Endothelial cell of umbilical vein (primary cell): ENCODE data around the gene ARRB1. TPM values are rescaled to one million over a fixed set of nuclear protein-coding genes. Genes with fewer than 3 reads are reported as not detected.

Experiments
- BruUV-seq: library from RNA; stranded (reverse); fragments of 400-500 nt; replicated peaks from 2 replicates; lab custom pipeline; 2021; lab: Mats Ljungman, UMichigan
- CTCF ChIA-PET: fragments of 300-600, 350-600 bp; sonication (Branson Sonifier 250); formaldehyde crosslinking; loops from one replicate; lab custom pipeline; 2021; ENCODE audit warnings: antibody characterized with exemption, inconsistent platforms; lab: Charles Lee
- POLR2A ChIA-PET: fragments of 300-600, 350-600 bp; sonication (Branson Sonifier 250); formaldehyde crosslinking; loops from one replicate; lab custom pipeline; 2021; ENCODE audit warnings: antibody characterized with exemption, inconsistent platforms; lab: Charles Lee
- DNase-seq: peaks from one replicate; pipeline ENCODE4 v3.0.0-alpha.2; 2011; ENCODE audit warnings: low read depth, low spot score
- FAIRE-seq: peaks from 2 replicates; lab custom pipeline; 2011; peaks lifted over from hg19 to GRCh38; lab: Jason Lieb, UNC
- H2AFZ ChIP-seq: 2 replicates; pipeline ENCODE4 v1.6.0; 2012; ENCODE audit warnings: low read depth, low read length, control low read depth, inconsistent platforms
- H3K27ac ChIP-seq: 2 replicates; pipeline ENCODE4 v1.5.1; 2011; ENCODE audit warnings: low read depth, mild to moderate bottlenecking, control low read depth, low read length, moderate library complexity; ENCODE audit not compliant: insufficient read depth
- H3K27me3 ChIP-seq, 2 experiments: 2 replicates each; pipeline versions ENCODE4 v1.6.0 to v1.6.1; 2011; ENCODE audit warnings: low read length in 2 of 2, mixed read lengths in 1 of 2; ENCODE audit not compliant: control insufficient read depth in 2 of 2, insufficient read depth in 2 of 2
- H3K36me3 ChIP-seq, 2 experiments: 2 replicates in 1 of 2; 3 replicates in 1 of 2; pipeline ENCODE4 v1.5.1; 2011; ENCODE audit warnings: low read length in 2 of 2, mild to moderate bottlenecking in 1 of 2, moderate library complexity in 1 of 2; ENCODE audit not compliant: control insufficient read depth in 2 of 2, insufficient read depth in 2 of 2; ENCODE audit errors: extremely low read depth in 1 of 2
- H3K4me1 ChIP-seq: 3 replicates; pipeline ENCODE4 v1.5.1; 2011; ENCODE audit warnings: mild to moderate bottlenecking, low read length; ENCODE audit not compliant: control insufficient read depth, insufficient read depth; ENCODE audit errors: extremely low read depth
- H3K4me2 ChIP-seq: 2 replicates; pipeline ENCODE4 v1.6.1; 2011; ENCODE audit warnings: low read length, control low read depth, mixed read lengths; ENCODE audit not compliant: insufficient read depth
- H3K4me3 ChIP-seq, 3 experiments: fragments of 200-600 bp in 1 of 3; sonication (generic), shearing (Covaris generic) in 1 of 3; replicated peaks in 1 of 3; 2 replicates each; pipeline ENCODE4 v1.5.1; 2011 to 2016; ENCODE audit warnings: control low read depth in 3 of 3, low read length in 3 of 3, mild to moderate bottlenecking in 2 of 3, inconsistent platforms in 1 of 3, low read depth in 1 of 3, moderate library complexity in 1 of 3; ENCODE audit not compliant: insufficient read depth in 1 of 3
- H3K79me2 ChIP-seq: 2 replicates; pipeline ENCODE4 v1.6.0; 2012; ENCODE audit warnings: low read length, inconsistent platforms; ENCODE audit not compliant: control insufficient read depth, insufficient read depth
- H3K9ac ChIP-seq: replicated peaks from 2 replicates; pipeline ENCODE3; 2011; ENCODE audit warnings: low read length, control low read depth; ENCODE audit not compliant: insufficient read depth; ENCODE audit errors: extremely low read depth
- H3K9me1 ChIP-seq: replicated peaks from 3 replicates; pipeline ENCODE4 v1.6.0; 2011; ENCODE audit warnings: mild to moderate bottlenecking, low read length; ENCODE audit not compliant: control insufficient read depth, insufficient read depth; ENCODE audit errors: extremely low read depth
- H3K9me3 ChIP-seq: replicated peaks from 2 replicates; pipeline ENCODE4 v1.5.1; 2012; ENCODE audit warnings: low read length, inconsistent platforms; ENCODE audit not compliant: control insufficient read depth, insufficient read depth
- H4K20me1 ChIP-seq: replicated peaks from 2 replicates; pipeline ENCODE3; 2011; ENCODE audit warnings: mild to moderate bottlenecking, low read length; ENCODE audit not compliant: control insufficient read depth, insufficient read depth; ENCODE audit errors: extremely low read depth
- CTCF ChIP-seq, 2 donors: IDR thresholded peaks; 1 replicate in 1 of 2; 2 replicates in 1 of 2; pipeline ENCODE4 v1.5.1; 2011; ENCODE audit warnings: low read length in 2 of 2, mild to moderate bottlenecking in 2 of 2, moderate library complexity in 2 of 2, control low read depth in 1 of 2, inconsistent platforms in 1 of 2, low read depth in 1 of 2; ENCODE audit not compliant: insufficient read depth in 1 of 2; ENCODE audit errors: extremely low read depth in 1 of 2
- EZH2 ChIP-seq: IDR thresholded peaks from 2 replicates; pipeline ENCODE4 v1.6.1; 2012; ENCODE audit warnings: borderline replicate concordance, low read depth, mild to moderate bottlenecking, moderate library complexity, low read length, inconsistent platforms; ENCODE audit not compliant: severe bottlenecking
- FOS ChIP-seq: IDR thresholded peaks from 2 replicates; pipeline ENCODE4 v1.6.1; 2011; ENCODE audit warnings: mild to moderate bottlenecking, low read length, moderate library complexity, borderline replicate concordance; ENCODE audit not compliant: insufficient read depth
- GATA2 ChIP-seq: IDR thresholded peaks from 2 replicates; pipeline ENCODE4 v1.7.0; 2011; ENCODE audit warnings: low read depth, mild to moderate bottlenecking, moderate library complexity, mixed read lengths, low read length; ENCODE audit not compliant: insufficient read length, insufficient read depth
- JUN ChIP-seq: IDR thresholded peaks from 2 replicates; pipeline ENCODE4 v1.6.1; 2011; ENCODE audit warnings: borderline replicate concordance, low read depth; ENCODE audit not compliant: insufficient read length, insufficient read depth
- MAX ChIP-seq: IDR thresholded peaks from 2 replicates; pipeline ENCODE4 v1.6.1; 2011; ENCODE audit not compliant: insufficient read depth, insufficient read length
- MYC ChIP-seq: IDR thresholded peaks from one replicate; pipeline ENCODE4 v1.6.1; 2011; ENCODE audit warnings: mild to moderate bottlenecking, low read depth, low read length
- POLR2A ChIP-seq: IDR thresholded peaks from 2 replicates; pipeline ENCODE4 v1.6.1; 2012; ENCODE audit warnings: low read depth, mild to moderate bottlenecking, control low read depth, low read length
- POLR2AphosphoS5 ChIP-seq: IDR thresholded peaks from 2 replicates; pipeline ENCODE4 v1.6.1; 2012; ENCODE audit warnings: low read depth, mild to moderate bottlenecking, control low read depth, low read length, moderate library complexity; ENCODE audit not compliant: insufficient read depth
- dilution Hi-C: fragments of 300-500 bp; cut with MboI; formaldehyde crosslinking; loops from one replicate; pipeline ENCODE4 v1.15.0; 2019; ENCODE audit warnings: low sequenced_read_pairs; ENCODE audit not compliant: extremely low pct_ligation_motif_present
- intact Hi-C: fragments of 100-400 bp; cut with micrococcal nuclease; formaldehyde crosslinking; loops from one replicate; pipeline ENCODE4 v1.10.0; 2022
- polyA plus RNA-seq, 4 experiments: library from polyadenylated mRNA; depleted of rRNA in 3 of 4; stranded (reverse) in 3 of 4; unstranded in 1 of 4; fragments of >200 nt; gene quantifications; 2 replicates each; pipeline versions ENCODE4 v1.2.1 to v1.2.3, GENCODE V29; 2011 to 2012; ENCODE audit warnings: missing spikeins in 1 of 4
- total RNA-seq: library from RNA; stranded (reverse); gene quantifications from 2 replicates; pipeline ENCODE4 v1.2.3, GENCODE V29; 2021

Gene ARRB1
- total and polyA plus RNA-seq, 2 donors (not counting 3 experiments of a cell fraction or from before 2014, with no cell fraction given), result 63.9 to 92.6 TPM

GRCh38 chr11:75306529-75306928 is 44.9 kb downstream of the ARRB1 start:
- POLR2A ChIA-PET, result no interaction called here
- no TSS peak for BruUV-seq
- intact Hi-C loops, result loop anchor here (2.0 kb wide), 1 partner anchor 14 kb away; no protein-coding TSS in a partner anchor
- Histone ChIP-seq H3K4me1 (peaks cover 24% of the 10 kb centered on the region), H3K79me2 (peaks cover 3% of the 10 kb centered on the region), H3K27me3 (no peaks in the 10 kb centered on the region), H3K27ac (peak overlapping the region; percentile 50), H3K4me3 (peak overlapping the region in 1 of 3 experiments; percentile 16), H3K9me1 (no peaks in the 10 kb centered on the region), H2AFZ (peak overlapping the region; percentile 50), H3K4me2 (peak overlapping the region; percentile 56), H3K9me3 (no peaks in the 10 kb centered on the region), H3K36me3 (peaks cover 0 to 17% of the 10 kb centered on the region in 2 experiments), H3K9ac (peak overlapping the region; percentile 7), H4K20me1 (no peaks in the 10 kb centered on the region)
- TF ChIP-seq FOS (peak; percentile 48), JUN (peak; percentile 48), MAX (no peak), POLR2AphosphoS5 (peak; percentile 28), POLR2A (no peak), EZH2 (no peak), GATA2 (no peak), MYC (no peak), CTCF (IDR thresholded peaks at IDR 0.05; ENCODE audit: extremely low read depth in 1 of 2, insufficient read depth in 1 of 2, low read depth in 1 of 2, low read length in 2 of 2) (no peak)
- CTCF ChIA-PET, result interaction anchor here (2.8 kb wide), 1 partner anchor 26 kb away, joined by 10 read pairs; no protein-coding TSS in a partner anchor
- no peak for FAIRE-seq
- dilution Hi-C loops, result no loop called here
- peak; percentile 51 for DNase-seq
